ENCODE data around the gene TTLL10. TPM values are rescaled to one million over a fixed set of nuclear protein-coding genes. Genes with fewer than 3 reads are reported as not detected.

TTLL10 gene
- total and polyA plus RNA-seq, 2 experiments from 2014 or later, result not detected

DNA sequence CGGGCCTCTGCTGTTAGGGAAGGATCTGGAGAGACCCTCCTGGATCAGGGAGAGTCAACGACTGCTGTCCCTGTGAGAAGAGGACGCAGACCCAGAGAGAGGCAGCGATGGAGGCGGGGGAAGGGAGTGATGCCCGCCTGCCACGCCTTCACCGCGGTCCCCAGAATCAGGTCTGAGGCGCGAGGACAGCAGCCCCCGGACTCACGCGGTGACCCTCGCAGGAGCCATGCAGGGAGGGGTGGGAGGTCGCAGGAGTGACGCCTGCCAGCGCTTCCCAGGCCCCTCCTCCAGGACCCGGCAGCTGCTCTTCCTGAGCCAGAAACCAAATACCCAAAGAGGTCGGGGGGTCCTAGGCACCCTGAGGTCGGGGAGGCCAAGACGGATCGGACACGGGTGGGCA, 46.5 kb downstream of the TTLL10 start:
- Histone ChIP-seq H4K20me1 (ENCODE audit: insufficient read depth) (no peaks in the 10 kb centered on the region), H2AFZ (no peak overlapping the region), H3K27me3 (replicated peaks; ENCODE audit: insufficient read depth) (no peaks in the 10 kb centered on the region), H3K4me2 (ENCODE audit: unreplicated experiment) (no peak overlapping the region), H3K27ac (no peak overlapping the region), H3K9ac (no peak overlapping the region), H3K4me1 (ENCODE audit: insufficient read depth) (no peaks in the 10 kb centered on the region), H3K79me2 (ENCODE audit: insufficient read depth) (peaks cover 18% of the 10 kb centered on the region), H3F3A (ENCODE audit: insufficient read depth) (no peaks in the 10 kb centered on the region), H3K36me3 (ENCODE audit: low read depth) (peaks cover 5% of the 10 kb centered on the region; the same call in 1 of the 2 replicates), H3K9me3 (ENCODE audit: low read depth) (no peaks in the 10 kb centered on the region), H3K4me3 (no peak overlapping the region), H3K9me2 (ENCODE audit: insufficient read depth) (no peaks in the 10 kb centered on the region)
- in situ Hi-C loops (cut with MboI), result no loop called here
- TF ChIP-seq EZH2phosphoT487 (IDR thresholded peaks at IDR 0.05; ENCODE audit: insufficient read depth, low read depth) (no peak), EZH2 (IDR thresholded peaks at IDR 0.05; ENCODE audit: insufficient read depth, poor library complexity, severe bottlenecking) (no peak)
- 95 to 96% methylated on average over 21 to 24 of the region's 24 CpGs for WGBS, 2 experiments (ENCODE audit: low coverage in 1 of 2, low lambda C conversion rate in 2 of 2, missing lambda C conversion rate in 2 of 2)
- DNase-seq, result no peak

DNA sequence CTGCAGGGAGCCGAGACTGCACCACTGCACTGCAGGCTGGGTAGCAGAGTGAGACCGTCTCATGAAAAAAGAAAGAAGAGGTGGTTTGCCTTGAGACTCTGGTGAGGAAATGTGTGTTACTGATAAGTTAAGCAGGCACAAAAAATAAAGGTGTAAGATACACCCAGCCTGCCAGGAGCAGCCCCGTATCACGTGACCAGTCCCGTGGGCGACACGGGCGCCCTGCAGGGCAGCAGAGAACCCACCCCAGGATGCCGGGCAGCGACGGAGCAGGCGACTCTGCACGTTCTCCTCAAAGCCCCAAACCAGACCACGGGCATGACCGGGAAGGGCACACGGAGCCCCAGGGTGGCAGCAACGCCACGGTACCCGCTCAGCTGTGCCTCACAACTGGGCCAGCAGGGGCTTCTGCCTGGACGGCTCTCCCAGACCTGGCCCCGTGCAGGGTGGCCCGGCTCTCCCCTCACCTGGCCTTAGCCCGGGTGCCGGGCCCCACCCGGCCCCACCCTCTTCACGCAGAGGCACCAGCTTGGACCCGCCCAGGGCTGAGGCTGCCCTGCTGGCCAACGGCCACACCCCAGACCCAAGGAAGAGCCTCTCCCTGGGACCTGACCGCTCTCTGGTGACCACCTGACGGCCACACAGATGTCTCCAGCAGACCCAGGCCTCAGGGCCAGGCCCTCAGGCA, 48.4 kb downstream of the TTLL10 start:
- Histone ChIP-seq H3K27me3 (replicated peaks; ENCODE audit: insufficient read depth) (no peaks in the 10 kb centered on the region), H3K36me3 (ENCODE audit: low read depth) (no peaks in the 10 kb centered on the region; the same call in 1 of the 2 replicates), H3K4me3 (no peak overlapping the region), H3K9me3 (ENCODE audit: low read depth) (no peaks in the 10 kb centered on the region), H3K9ac (no peak overlapping the region), H3K9me2 (ENCODE audit: insufficient read depth) (no peaks in the 10 kb centered on the region), H3K27ac (no peak overlapping the region), H3K79me2 (ENCODE audit: insufficient read depth) (peaks cover 37% of the 10 kb centered on the region), H3F3A (ENCODE audit: insufficient read depth) (no peaks in the 10 kb centered on the region), H3K4me2 (ENCODE audit: unreplicated experiment) (no peak overlapping the region), H2AFZ (no peak overlapping the region), H4K20me1 (ENCODE audit: insufficient read depth) (no peaks in the 10 kb centered on the region), H3K4me1 (ENCODE audit: insufficient read depth) (no peaks in the 10 kb centered on the region)
- 94 to 95% methylated on average over 16 to 30 of the region's 30 CpGs for WGBS, 2 experiments (ENCODE audit: low coverage in 1 of 2, low lambda C conversion rate in 2 of 2, missing lambda C conversion rate in 2 of 2)
- in situ Hi-C loops (cut with MboI), result no loop called here
- no peak for DNase-seq
- TF ChIP-seq EZH2 (IDR thresholded peaks at IDR 0.05; ENCODE audit: insufficient read depth, poor library complexity, severe bottlenecking) (no peak), EZH2phosphoT487 (IDR thresholded peaks at IDR 0.05; ENCODE audit: insufficient read depth, low read depth) (no peak)

DNA sequence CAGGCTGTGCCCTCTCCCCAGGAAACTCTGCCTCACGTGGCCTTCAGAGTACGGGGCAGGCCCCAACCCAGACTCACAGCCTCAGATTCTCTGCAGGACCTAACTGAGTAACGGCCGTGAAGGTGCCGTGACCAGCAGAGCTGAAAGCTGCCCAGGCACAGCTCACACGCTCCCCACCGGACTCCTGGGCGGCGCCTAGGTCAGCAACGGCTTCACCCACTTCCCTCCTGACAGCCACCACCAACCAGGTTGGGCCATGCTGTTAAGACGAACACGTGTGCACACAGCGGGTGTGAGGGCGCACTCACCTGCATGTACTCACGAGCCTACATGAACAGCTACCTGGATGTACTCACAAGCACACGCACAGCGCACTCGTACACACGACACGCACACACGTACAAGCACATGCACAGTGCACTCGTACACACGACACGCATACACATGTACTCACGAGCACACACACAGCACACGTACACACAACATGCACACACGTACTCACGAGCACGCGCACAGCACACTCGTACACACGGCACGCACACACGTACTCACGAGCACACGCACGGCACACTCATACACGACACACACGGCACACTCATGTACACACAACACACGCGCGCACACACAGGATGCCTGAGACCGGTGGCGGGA, 49.0 kb downstream of the TTLL10 start:
- H4K20me1 ChIP-seq (ENCODE audit: insufficient read depth), result no peaks in the 10 kb centered on the region
- WGBS, 2 experiments (ENCODE audit: low coverage in 1 of 2, low lambda C conversion rate in 2 of 2, missing lambda C conversion rate in 2 of 2), result 94 to 95% methylated on average over 44 of the region's 44 CpGs
- H3K36me3 ChIP-seq (ENCODE audit: low read depth), result no peaks in the 10 kb centered on the region

DNA sequence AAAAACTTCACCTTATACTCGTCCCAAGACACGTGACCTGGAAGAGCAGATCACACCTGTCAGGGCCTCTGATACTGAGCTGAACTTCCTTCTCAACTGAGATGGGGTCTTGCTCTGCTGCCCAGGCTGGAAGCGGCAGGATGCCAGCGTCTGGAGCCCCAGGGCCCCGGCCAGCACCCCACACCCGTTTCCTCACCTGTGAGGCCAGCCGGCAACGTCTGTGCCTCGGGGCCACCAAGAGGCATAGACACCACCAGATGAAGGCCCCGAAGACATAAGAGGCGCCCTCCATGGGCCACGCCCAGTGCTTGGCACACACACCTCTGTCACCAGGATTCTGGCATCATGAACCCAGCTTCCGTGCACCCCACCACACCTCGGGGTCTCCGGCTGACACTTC, 49.6 kb downstream of the TTLL10 start:
- TF ChIP-seq EZH2phosphoT487 (IDR thresholded peaks at IDR 0.05; ENCODE audit: insufficient read depth, low read depth), result no peak
- no peak for TF ChIP-seq EZH2 (IDR thresholded peaks at IDR 0.05; ENCODE audit: insufficient read depth, poor library complexity, severe bottlenecking)

More for the DNA sequence above, 49.0 kb downstream of the TTLL10 start:
- Histone ChIP-seq H3K9me2 (ENCODE audit: insufficient read depth) (no peaks in the 10 kb centered on the region), H3K9me3 (ENCODE audit: low read depth) (no peaks in the 10 kb centered on the region), H3K79me2 (ENCODE audit: insufficient read depth) (peaks cover 44% of the 10 kb centered on the region), H3K4me3 (no peak overlapping the region), H3K27me3 (replicated peaks; ENCODE audit: insufficient read depth) (no peaks in the 10 kb centered on the region), H3K4me1 (ENCODE audit: insufficient read depth) (no peaks in the 10 kb centered on the region), H3K9ac (no peak overlapping the region), H2AFZ (no peak overlapping the region), H3K27ac (no peak overlapping the region), H3F3A (ENCODE audit: insufficient read depth) (no peaks in the 10 kb centered on the region), H3K4me2 (ENCODE audit: unreplicated experiment) (no peak overlapping the region)
- DNase-seq, result no peak
- TF ChIP-seq EZH2 (IDR thresholded peaks at IDR 0.05; ENCODE audit: insufficient read depth, poor library complexity, severe bottlenecking) (no peak), EZH2phosphoT487 (IDR thresholded peaks at IDR 0.05; ENCODE audit: insufficient read depth, low read depth) (no peak)
- in situ Hi-C loops (cut with MboI), result no loop called here

More for the DNA sequence above, 49.6 kb downstream of the TTLL10 start:
- Histone ChIP-seq H3K9me2 (ENCODE audit: insufficient read depth) (no peaks in the 10 kb centered on the region), H3K4me2 (ENCODE audit: unreplicated experiment) (no peak overlapping the region), H3K36me3 (ENCODE audit: low read depth) (no peaks in the 10 kb centered on the region; the same call in 1 of the 2 replicates), H3K9ac (no peak overlapping the region), H3K9me3 (ENCODE audit: low read depth) (no peaks in the 10 kb centered on the region), H3K79me2 (ENCODE audit: insufficient read depth) (peaks cover 50% of the 10 kb centered on the region), H3F3A (ENCODE audit: insufficient read depth) (no peaks in the 10 kb centered on the region), H3K27me3 (replicated peaks; ENCODE audit: insufficient read depth) (no peaks in the 10 kb centered on the region), H3K27ac (no peak overlapping the region), H3K4me1 (ENCODE audit: insufficient read depth) (no peaks in the 10 kb centered on the region), H3K4me3 (no peak overlapping the region), H4K20me1 (ENCODE audit: insufficient read depth) (no peaks in the 10 kb centered on the region), H2AFZ (no peak overlapping the region)
- in situ Hi-C loops (cut with MboI), result no loop called here
- 92 to 94% methylated on average over 10 to 15 of the region's 15 CpGs for WGBS, 2 experiments (ENCODE audit: low coverage in 1 of 2, low lambda C conversion rate in 2 of 2, missing lambda C conversion rate in 2 of 2)
- no peak for DNase-seq

Data from GM23248 (cell line).